HG03025 (cell line): Measurements from ENCODE around the gene SMIM7.

Experiments
- ATAC-seq: cut with Tn5 transposase; IDR thresholded peaks from one replicate; pipeline ENCODE4 v1.9.1; 2021; ENCODE audit warnings: mild to moderate bottlenecking, moderate library complexity; ENCODE audit not compliant: unreplicated experiment, low FRiP score

Gene SMIM7

DNA sequence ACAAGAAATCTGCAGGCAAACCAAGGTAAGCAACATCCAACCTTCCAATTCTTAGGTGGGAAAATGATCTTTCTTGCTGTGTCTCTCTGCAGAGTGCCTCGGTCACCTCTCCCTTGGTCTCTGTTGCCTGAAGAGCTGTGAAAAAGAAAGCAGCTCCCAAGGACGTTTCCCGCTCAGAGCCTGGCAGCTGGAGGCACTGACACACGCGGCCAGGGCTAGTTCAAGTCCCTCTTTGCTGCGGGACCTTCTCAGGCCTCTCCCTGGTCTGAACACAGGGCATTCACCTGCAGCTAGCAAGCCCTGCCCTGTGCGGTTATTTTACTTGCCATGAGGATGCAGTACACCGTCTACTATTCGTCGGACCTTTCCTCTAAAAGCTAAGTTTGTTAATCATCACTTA is 35.7 kb downstream of the SMIM7 start:
- ATAC-seq = no peak

DNA sequence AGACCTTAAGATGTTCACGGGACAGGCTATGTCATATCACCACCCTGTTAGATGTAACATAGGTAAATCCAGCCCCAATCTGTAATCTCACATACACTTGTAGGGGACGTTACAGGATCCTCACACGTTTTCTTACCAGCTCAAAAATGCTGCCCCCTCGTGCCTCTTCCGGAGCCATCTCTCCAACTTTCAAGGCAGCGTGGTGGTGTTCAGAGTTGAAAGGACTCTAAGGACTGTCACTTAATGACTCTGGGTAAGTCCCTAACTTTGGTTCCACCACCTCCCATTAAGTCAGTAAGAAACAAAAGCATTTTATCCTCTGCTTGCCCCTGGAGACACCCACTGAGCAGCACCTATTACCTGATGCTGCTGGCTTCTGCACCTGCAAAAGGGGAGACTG is 36.4 kb downstream of the SMIM7 start:
- ATAC-seq = no peak

DNA sequence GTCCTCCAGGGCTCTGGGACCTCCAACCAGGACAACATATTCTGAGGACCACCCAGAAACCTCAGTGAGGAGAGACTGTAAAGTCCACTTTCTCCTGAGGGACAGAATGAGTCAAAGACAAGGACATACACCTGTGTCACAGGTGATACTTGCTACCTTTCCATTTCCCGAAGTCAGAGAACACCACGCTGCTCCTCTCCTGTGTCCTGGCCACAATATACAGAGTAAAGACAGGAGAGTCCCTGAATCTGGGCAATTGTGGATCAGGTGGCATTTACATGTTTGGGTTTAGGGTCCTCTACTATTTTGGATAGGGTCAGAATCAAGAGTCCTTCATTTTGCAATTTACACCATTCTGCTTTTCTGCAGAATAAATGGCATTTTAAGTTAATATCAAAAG is 36.9 kb downstream of the SMIM7 start:
- ATAC-seq = no peak

DNA sequence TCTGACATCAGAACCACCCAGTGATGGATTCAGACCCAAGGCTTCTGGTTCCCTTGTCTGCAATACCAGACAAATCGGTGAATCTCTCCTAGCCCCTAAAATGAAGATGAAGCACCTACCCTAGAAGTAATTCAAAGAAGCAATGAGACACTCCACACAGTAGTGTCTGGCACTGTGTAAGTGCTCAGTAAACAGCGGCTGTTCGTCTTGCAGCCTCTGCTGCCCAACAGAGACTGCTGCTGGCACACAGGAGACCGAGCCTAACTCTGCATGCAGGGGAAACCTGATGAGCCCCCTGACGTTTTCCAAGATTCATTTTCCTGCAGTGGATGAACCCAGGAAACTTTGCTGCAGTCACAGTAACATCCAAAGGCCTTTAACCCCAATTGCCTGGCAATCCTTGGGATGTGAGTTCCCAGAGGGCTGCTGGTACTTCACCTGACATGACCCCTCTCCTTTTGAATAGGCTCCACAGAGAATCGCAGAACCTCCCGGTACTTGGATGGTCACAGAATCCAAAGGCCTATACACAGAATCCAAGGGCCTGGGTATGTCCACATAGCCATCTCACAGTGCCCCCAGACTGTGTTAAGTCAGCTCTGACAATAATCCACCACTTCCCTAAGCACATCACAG is 38.7 kb downstream of the SMIM7 start:
- no peak for ATAC-seq

DNA sequence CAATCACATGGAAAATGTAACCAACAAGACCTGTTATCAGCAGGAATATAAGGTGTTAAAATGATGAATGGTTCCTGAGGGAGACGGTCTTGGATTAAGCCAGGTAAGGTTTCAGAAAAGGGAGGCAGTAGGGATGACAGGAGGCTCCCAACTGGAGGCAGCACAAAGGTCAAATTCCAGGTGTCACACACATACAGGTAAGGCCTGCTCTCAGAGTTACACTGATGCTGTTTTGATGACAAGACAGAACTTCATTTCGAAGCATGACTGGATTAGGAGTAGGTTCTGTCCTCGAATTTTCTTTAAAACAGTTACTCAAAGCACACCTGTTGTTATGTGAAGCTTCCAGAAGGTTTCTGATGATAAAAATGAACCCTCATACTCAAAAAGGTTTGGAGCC is 39.4 kb downstream of the SMIM7 start:
- no peak for ATAC-seq

DNA sequence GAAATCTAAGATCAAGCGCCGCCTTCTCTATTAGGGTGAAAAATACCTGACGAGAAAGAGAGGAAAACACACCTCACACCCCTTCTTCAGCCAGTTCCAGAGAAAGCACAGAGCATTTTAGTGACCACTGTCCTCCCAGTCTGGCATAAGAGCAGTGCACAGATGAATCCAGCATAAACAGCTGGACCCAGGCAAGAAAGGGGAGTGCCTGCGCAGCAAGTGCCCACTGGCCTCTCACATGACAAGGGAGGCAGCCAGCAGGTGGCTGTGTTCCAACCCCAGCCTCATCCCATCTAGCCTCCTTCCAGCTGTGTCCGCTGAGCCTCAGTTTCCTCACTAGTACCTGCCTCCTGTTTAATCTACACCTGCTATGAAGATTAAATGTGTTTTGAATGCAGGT is 39.9 kb downstream of the SMIM7 start:
- ATAC-seq = no peak

DNA sequence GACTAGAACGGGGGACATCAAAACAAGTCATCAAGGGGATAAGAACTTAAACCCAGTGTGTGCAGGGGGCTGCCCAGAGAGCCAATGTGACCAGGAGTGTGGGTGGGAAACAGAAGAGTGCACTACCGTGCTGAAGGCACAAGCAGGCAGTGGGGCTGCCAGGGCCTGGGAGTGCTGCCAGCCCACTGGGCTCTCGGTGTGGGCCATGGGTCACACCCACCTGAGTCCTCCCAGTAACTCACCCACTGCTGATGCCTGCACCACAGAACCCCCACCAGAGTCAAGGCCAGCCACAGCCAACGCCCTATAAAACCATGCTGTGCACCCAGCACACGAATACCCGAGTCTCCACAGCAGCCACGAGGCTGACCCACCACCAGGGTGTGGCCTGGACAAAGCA is 40.5 kb downstream of the SMIM7 start:
- ATAC-seq = no peak

- ATAC-seq = no peak
Measured at GRCh38 chr19:16618248-16618647, 41.7 kb downstream of the SMIM7 start.

GRCh38 chr19:16615808-16616207 is 44.1 kb downstream of the SMIM7 start:
- ATAC-seq = no peak

DNA sequence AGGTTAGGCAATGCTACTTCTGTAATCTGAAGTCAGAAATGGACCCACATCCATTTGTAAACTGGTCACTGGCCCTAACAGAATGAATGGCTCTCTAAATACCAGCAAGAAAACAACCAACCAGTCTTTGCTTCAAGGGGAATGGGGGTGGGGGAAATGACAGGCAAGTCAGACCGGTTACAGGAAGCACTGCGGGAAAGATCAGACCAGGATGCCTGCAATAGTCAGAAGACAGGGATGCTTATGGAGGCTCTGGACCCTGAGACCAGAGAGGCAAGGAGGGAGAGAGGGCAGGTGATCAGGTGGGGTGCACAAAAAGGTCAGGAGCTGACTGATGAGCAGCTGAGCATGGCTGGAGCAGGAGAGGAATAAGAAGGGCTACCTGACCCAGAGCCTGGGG is 45.0 kb downstream of the SMIM7 start:
- no peak for ATAC-seq

GRCh38 chr19:16613841-16614240 is 46.1 kb downstream of the SMIM7 start:
- ATAC-seq = no peak

GRCh38 chr19:16612636-16613035 is 47.3 kb downstream of the SMIM7 start:
- no peak for ATAC-seq

- no peak for ATAC-seq
Measured at GRCh38 chr19:16611121-16611520, 48.8 kb downstream of the SMIM7 start.

GRCh38 chr19:16609511-16610200 is 50.3 kb downstream of the SMIM7 start:
- ATAC-seq = no peak

GRCh38 chr19:16608290-16608739 is 51.6 kb downstream of the SMIM7 start:
- no peak for ATAC-seq

GRCh38 chr19:16607819-16608218 is 52.1 kb downstream of the SMIM7 start:
- ATAC-seq = no peak

GRCh38 chr19:16605553-16605994 is 54.4 kb downstream of the SMIM7 start:
- ATAC-seq = no peak

DNA sequence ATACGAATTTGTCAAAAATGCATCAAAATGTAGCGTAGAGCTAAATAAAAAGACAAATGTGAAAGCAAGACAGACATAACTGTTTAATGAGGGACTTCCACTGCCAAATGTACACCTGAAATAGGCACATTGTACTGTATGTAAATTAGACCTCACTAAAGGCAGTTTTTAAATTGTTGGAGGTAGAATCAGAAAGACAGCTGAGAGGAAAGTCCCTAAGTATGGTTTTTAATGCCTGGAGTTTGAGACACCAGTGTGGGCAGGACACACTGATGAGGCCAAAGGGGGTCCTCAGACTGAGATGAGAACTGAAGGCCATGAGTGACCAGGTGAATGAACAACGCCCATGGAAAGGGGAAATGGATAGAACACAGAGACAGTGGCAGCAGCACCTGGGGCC is 54.8 kb downstream of the SMIM7 start:
- ATAC-seq = no peak

GRCh38 chr19:16604615-16605014 is 55.3 kb downstream of the SMIM7 start:
- ATAC-seq = no peak

GRCh38 chr19:16603090-16603489 is 56.9 kb downstream of the SMIM7 start:
- no peak for ATAC-seq

- ATAC-seq = no peak
Measured at GRCh38 chr19:16601378-16602052, 58.4 kb downstream of the SMIM7 start.

DNA sequence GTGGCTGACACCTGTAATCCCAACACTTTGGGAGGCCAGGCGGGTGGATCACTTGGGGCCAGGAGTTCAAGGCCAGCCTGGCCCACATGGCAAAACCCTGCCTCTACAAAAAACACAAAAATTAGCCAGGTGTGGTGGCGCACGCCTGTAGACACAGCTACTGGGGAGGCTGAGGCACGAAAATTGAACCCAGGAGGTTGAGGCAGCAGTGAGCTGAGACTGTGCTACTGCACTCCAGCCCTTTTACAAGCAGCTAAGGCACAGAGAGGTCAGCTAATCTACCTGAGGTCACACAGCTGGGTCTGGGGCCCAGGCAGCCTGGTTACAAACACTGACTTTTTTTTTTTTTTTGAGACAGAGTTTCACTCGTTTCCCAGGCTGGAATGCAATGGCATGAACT is 59.1 kb downstream of the SMIM7 start:
- no peak for ATAC-seq
